NCI-H1417 treated with DMSO at 0.1 percent for 48 hours (cell line): Measurements from ENCODE around the gene KMT2B.
A peak's percentile ranks its signal among the peaks of the same experiment; 100 is the strongest.
"Not testable (repeated sequence)": the region's sequence is repeated elsewhere in the genome, so short reads cannot be mapped to it uniquely, and the experiment has no call there.

Experiments
- DNase-seq: peaks from one replicate; lab custom pipeline; 2025; lab: John Stamatoyannopoulos, UW

Gene KMT2B

GRCh38 chr19:35712567-35713505 lies 5.0 kb upstream of the KMT2B start:
- no peak for DNase-seq

DNA sequence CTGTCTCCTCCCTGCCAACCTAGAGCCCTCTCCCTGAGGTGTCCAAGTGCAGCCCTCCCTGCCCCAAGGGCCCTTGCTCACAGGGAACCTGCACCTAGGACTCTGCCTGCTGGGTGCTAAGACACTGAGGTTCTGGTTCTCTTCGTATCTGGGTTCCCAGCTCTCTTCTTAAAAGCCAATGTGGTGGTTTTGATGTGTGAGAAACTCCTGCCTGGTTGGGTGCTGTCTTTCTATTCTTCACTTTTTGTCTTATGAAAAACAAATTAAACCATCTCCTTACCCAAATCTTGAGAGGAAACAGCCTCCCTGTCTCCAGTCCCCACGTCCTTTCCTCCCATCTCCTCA lies 4.3 kb upstream of the KMT2B start:
- no peak for DNase-seq

DNA sequence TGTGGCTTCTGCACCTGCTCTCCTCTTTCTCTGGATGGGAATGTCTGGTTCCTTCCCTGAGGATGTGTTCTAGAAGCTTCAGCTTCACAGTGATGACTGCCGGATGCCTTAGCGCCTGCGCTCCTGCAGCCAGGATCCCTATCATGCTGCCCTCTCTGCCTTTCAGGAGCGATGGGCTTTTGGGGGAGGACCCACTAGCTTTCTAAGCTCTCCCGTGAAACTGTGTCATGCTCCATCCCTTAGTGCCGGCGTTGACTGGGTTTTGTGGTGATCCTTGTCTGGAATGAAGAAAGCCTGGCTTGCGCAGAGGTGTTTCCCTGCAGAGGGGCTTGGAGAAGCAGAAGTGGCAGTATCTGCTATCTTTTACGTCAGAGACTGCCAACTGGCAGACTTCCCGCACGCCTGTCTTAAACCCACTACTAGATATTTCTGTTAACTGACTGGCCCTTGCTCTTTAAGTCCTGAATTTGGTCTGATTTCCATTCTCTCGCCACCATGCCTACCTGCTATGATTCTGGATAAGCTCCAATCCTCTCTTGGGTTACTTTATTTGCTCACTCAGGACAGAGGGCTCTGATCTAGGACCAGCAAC lies 3.8 kb upstream of the KMT2B start:
- no peak for DNase-seq

- no peak for DNase-seq
Measured at GRCh38 chr19:35714601-35715354, 3.0 kb upstream of the KMT2B start.

DNA sequence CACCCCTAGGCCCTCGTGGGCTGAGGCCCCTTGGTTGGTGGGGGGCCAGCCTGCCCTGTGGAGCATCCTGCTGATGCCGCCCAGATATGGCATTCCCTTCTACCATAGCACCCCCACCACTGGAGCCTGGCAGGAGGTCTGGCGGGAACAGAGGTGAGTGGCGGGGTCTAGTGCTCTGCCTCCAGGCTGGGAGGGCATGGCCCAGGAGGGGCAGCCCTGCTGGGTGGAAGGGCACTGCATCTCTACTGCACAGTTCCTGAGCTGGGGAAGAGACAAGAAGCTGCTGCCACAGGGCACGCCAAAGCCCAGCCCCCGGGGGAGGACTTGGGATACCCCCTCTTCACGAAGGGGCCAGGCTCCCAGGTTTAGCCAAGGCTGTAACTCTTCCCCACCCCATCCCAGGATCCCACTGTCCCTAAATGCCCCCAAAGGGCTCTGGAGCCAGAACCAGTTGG lies 2.4 kb upstream of the KMT2B start:
- DNase-seq = no peak

DNA sequence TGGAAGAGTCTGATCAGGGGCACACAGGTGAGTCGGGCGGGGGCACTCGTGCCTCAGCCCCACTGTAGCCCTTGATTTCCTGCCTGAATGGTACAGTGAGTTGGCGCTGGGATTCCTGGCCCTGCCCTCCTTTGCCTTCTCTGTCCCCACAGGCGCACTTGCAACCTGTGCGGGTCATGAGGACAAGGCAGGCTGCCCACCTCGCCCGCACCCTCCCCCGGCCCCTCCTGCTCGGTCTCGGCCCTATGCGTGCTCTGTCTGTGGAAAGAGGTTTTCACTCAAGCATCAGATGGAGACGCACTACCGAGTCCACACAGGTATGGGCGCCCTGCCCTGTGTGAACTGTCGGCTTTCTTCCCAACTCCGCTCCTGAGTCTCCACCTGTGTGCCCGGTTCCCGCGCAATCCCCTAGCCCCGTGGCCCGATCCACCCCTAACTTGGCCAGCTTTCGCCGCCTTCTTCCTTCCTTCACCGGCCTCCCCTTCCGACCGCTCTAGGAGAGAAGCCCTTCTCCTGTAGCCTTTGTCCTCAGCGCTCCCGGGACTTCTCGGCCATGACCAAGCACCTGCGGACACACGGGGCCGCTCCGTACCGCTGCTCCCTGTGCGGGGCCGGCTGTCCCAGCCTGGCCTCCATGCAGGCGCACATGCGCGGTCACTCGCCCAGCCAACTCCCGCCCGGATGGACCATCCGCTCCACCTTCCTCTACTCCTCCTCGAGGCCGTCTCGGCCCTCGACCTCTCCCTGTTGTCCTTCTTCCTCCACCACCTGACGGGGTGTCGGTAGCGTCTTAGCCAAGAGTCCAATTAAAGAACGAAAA lies 1.6 kb upstream of the KMT2B start:
- no peak for DNase-seq

DNA sequence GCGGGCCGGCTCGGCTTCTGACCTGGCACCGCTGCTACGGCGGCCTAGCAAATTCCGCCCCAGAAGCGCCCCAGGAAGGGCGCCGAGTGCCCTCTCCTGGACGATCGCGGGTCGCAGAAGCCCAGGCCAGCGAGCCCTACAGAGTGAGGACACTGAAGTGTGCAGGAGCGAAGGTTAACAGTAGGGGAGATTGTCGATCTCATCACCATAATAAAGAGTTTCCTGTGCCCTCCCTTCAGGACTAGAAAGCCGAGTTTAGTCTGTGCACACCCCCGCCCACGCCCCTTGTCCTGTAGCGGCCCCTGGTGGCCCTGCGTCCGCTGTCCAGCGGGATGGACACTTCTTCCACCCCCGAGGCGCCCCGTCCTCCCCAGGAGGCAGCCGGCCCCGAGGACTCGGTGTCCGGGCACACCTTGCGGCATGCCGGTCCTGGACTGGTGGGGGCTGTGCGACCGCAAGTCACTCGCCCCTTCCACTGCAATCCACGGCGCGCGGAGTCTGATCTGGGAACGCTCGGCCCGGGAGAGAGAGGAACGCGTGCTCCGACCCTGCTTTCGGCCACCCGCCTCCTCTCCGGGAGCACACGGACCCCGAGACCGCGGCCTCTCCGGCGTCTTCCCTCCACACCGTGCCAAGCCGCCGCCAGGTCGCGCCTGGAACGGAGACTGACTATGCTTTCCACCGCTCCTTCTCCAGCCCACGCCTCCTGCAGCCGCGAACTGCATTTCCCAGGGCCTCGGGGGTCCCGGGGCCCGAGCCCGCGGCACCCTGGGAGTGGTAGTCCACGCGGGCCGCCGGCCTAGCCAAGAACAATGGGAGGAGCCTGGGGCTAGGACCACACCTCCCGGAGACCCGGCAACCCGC lies 770 bp upstream of the KMT2B start:
- peak; percentile 81 for DNase-seq

DNA sequence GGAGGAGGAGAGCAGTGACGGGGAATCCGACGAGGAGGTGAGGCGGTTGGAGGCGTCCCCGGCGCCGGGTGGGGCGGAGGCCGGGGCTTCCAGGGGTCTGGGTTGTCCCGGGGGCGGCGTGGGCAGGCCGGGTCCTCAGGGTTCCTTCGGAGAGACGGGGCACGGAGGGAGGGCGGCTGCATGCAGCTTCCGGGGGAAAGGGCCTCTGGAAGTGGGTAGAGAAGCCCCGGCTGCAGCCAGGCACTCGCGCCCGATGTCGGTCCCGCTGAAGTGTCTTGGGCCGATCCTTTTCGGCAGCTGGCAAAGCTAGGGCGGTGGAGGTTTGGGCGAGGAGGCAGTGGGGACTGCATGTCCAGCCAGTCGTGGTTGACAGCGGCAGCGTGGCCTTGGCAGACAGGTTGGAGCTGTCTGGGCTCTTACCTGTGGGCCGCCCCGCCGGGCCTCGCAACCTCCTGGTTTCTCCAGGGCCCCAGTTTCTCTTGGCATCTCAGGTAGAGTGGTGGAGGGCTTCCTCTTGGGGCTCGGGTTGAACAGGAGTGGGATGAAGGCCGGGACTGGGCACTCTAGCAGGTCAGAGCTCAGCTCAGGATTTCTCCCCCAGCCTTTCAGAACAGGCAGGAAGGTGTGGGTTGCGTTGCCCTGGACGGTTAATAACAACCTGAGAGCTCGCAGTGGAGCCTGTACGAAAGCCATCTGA lies 690 bp downstream of the KMT2B start:
- no peak for DNase-seq

DNA sequence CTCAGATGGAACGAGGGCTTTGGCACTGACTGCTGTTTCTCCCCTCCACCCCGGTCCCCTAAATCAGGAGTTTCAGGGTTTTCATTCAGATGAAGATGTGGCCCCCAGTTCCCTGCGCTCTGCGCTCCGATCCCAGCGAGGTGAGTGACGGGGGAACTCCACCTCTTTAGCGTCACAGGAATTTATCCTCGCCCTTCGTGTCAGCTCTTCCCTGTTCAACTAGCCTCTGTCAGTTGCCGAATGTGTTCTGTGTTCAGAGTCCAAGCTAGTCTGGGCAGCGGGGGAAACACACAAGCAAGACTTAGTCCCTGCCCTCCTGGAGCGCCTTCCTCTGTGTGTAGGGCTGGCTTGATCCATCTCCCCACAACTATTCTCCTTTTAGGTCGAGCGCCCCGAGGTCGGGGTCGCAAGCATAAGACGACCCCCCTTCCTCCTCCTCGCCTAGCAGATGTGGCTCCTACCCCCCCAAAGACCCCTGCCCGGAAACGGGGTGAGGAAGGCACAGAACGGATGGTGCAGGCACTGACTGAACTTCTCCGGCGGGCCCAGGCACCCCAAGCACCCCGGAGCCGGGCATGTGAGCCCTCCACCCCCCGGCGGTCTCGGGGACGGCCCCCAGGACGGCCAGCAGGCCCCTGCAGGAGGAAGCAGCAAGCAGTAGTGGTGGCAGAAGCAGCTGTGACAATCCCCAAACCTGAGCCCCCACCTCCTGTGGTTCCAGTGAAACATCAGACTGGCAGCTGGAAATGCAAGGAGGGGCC lies 1.8 kb downstream of the KMT2B start:
- no peak for DNase-seq

DNA sequence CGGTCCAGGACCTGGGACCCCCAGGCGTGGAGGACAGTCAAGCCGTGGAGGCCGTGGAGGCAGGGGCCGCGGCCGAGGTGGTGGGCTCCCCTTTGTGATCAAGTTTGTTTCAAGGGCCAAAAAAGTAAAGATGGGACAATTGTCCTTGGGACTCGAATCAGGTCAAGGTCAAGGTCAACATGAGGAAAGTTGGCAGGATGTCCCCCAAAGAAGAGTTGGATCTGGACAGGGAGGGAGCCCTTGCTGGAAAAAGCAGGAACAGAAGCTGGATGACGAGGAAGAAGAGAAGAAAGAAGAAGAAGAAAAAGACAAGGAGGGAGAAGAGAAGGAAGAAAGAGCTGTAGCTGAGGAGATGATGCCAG lies 2.3 kb downstream of the KMT2B start:
- no peak for DNase-seq

DNA sequence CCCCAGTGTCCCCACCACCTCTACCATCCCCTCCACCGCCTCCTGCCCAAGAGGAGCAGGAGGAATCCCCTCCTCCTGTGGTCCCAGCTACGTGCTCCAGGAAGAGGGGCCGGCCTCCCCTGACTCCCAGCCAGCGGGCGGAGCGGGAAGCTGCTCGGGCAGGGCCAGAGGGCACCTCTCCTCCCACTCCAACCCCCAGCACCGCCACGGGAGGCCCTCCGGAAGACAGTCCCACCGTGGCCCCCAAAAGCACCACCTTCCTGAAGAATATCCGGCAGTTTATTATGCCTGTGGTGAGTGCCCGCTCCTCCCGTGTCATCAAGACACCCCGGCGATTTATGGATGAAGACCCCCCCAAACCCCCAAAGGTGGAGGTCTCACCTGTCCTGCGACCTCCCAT lies 2.8 kb downstream of the KMT2B start:
- no peak for DNase-seq

- DNase-seq = no peak
Measured at GRCh38 chr19:35721374-35721773, 3.6 kb downstream of the KMT2B start.

- DNase-seq = no peak
Measured at GRCh38 chr19:35722461-35722860, 4.7 kb downstream of the KMT2B start.

DNA sequence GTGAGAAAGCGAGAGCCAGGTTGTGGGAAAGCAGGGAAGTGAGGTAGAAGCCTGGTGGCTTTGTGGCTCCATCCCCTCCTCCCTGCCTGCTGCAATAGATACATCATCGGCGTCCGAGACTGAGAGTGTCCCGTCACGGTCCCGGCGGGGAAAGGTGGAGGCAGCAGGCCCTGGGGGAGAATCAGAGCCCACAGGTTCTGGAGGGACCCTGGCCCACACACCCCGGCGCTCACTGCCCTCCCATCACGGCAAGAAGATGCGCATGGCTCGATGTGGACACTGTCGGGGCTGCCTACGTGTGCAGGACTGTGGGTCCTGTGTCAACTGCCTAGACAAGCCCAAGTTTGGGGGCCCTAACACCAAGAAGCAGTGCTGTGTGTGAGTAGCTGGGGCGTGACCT lies 5.1 kb downstream of the KMT2B start:
- no peak for DNase-seq

- no peak for DNase-seq
Measured at GRCh38 chr19:35723671-35724070, 5.9 kb downstream of the KMT2B start.

DNA sequence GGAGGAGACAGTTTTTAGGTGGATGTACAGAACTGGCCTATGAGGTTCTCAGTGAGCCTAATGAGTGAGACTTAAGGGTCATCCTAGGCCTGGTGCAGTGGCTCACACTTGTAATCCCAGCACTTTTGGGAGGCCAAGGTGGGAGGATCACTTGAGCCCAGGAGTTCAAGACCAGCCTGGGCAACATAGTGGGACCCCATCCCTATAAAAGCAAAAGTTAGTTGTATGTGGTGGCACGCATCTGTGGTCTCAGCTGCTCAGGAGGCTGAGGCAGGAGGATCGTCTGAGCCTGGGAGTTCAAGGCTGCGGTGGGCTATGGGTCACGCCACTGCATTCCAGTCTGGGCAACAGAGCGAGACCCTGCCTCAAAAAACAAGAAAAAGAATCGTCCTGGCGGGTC lies 6.3 kb downstream of the KMT2B start:
- DNase-seq = not testable (repeated sequence)

DNA sequence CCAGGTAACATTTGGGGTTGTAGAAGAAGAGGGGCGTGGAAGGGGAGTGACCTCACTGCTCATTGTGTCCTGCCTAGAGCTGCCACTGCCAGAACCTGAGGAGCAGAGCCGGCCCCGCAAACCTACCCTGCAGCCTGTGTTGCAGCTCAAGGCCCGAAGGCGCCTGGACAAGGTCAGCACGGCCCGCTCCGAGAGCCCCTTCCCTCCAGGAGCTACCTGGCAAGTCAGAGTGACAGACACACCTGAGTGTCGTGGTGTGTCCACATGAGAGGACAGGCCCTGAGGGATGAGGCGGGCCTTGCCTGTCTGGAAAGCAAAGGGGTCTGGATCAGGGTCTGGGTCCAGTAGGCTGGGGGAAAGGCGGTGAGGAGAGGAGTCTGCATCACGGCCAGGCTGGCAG lies 6.8 kb downstream of the KMT2B start:
- DNase-seq = no peak

DNA sequence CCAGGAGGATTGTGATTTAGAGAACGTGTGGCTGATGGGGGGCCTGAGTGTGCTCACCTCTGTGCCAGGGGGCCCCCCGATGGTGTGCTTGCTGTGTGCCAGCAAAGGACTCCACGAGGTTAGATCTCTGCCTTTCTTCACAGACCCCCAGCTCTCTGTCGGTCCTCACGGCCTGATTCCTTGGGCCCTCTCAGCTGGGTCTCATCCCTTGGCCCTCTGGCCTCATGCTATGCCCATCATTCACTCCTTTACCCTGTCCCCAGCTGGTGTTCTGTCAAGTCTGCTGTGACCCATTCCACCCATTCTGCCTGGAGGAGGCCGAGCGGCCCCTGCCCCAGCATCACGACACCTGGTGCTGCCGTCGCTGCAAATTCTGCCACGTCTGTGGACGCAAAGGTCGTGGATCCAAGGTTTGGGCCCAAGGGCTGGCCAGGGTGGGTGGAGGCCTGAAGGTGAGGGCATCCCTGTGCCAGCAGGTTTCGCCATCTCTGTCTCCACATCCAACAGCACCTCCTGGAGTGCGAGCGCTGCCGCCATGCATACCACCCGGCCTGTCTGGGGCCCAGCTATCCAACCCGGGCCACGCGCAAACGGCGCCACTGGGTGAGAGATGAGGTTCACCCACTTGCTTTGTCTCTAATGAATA lies 7.5 kb downstream of the KMT2B start:
- DNase-seq = no peak
